Endothelial cell of umbilical vein (primary cell): ENCODE measurements around the gene RAB27B.

Source experiments
- CTCF ChIP-seq, 2 donors: IDR thresholded peaks; 1 replicate in 1 of 2; 2 replicates in 1 of 2; pipeline ENCODE4 v1.5.1; 2011; ENCODE audit warnings: low read length in 2 of 2, mild to moderate bottlenecking in 2 of 2, moderate library complexity in 2 of 2, control low read depth in 1 of 2, inconsistent platforms in 1 of 2, low read depth in 1 of 2; ENCODE audit not compliant: insufficient read depth in 1 of 2; ENCODE audit errors: extremely low read depth in 1 of 2
- FOS ChIP-seq: IDR thresholded peaks from 2 replicates; pipeline ENCODE4 v1.6.1; 2011; ENCODE audit warnings: mild to moderate bottlenecking, low read length, moderate library complexity, borderline replicate concordance; ENCODE audit not compliant: insufficient read depth
- GATA2 ChIP-seq: IDR thresholded peaks from 2 replicates; pipeline ENCODE4 v1.7.0; 2011; ENCODE audit warnings: low read depth, mild to moderate bottlenecking, moderate library complexity, mixed read lengths, low read length; ENCODE audit not compliant: insufficient read length, insufficient read depth
- MAX ChIP-seq: IDR thresholded peaks from 2 replicates; pipeline ENCODE4 v1.6.1; 2011; ENCODE audit not compliant: insufficient read depth, insufficient read length
- POLR2A ChIP-seq: IDR thresholded peaks from 2 replicates; pipeline ENCODE4 v1.6.1; 2012; ENCODE audit warnings: low read depth, mild to moderate bottlenecking, control low read depth, low read length

DNA sequence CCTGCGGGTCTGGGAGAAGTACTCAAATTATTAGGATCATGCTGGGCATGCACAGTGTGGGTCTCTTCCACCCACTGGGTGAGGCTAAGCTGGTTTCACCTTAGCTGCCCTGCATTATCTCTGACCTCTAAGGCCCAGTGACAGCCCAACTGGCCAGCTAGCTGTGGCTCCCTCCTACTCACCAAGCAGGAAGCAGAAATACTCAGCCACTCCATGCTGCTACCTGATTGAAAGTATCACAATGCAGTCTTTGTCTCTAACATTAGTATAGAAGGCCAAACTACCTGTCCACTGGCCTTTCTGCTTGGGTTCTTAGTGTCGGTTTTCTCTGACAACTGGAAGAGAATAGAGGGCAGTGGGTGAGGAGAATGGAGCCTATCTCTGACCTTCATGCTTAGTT, 47.3 kb upstream of the RAB27B start:
- TF ChIP-seq CTCF (IDR thresholded peaks at IDR 0.05; ENCODE audit: extremely low read depth in 1 of 2, insufficient read depth in 1 of 2, low read depth in 1 of 2, low read length in 2 of 2) (no peak), GATA2 (no peak), MAX (no peak), FOS (no peak), POLR2A (no peak)
